ENCODE measurements around the gene CGRRF1.

DNA sequence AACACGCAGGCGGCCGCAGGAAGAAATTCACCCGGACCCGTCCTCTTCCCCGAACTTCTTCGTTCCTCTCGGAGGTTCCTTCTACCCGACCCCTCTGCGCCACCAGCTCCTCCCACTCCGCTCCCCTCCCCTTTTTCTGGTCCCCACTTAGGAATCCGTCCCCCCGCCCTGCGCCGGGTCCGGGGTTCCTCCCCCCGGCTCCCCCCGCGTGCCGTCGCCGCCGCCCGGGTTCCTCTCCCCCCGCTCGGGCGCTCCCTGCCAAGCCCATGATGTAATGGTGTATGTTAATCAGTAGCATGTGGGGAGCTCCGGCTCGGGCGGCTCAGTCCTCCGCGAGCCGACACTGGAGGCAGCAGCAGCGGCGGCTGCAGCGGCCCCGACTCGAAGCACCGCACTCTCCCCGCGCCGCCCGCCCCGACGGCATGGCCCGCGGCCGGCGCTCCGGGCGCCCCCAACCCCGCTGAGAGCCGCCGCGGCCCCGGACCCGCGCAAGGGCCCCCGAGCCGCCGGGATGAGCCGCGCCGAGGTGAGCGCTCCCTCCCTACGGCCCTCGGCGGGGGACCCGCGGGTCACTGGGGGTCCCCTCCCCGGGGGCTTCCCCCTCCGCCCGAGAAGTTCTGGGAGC, 56.2 kb downstream of the CGRRF1 start:
- peak; percentile 50 to 70 for TF ChIP-seq POLR2A (IDR thresholded peaks at IDR 0.05)
- TF ChIP-seq, protein P1, sequence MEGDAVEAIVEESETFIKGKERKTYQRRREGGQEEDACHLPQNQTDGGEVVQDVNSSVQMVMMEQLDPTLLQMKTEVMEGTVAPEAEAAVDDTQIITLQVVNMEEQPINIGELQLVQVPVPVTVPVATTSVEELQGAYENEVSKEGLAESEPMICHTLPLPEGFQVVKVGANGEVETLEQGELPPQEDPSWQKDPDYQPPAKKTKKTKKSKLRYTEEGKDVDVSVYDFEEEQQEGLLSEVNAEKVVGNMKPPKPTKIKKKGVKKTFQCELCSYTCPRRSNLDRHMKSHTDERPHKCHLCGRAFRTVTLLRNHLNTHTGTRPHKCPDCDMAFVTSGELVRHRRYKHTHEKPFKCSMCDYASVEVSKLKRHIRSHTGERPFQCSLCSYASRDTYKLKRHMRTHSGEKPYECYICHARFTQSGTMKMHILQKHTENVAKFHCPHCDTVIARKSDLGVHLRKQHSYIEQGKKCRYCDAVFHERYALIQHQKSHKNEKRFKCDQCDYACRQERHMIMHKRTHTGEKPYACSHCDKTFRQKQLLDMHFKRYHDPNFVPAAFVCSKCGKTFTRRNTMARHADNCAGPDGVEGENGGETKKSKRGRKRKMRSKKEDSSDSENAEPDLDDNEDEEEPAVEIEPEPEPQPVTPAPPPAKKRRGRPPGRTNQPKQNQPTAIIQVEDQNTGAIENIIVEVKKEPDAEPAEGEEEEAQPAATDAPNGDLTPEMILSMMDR (IDR thresholded peaks at IDR 0.05), result no peak
- TF ChIP-seq POLR2AphosphoS5 (IDR thresholded peaks at IDR 0.05), result peak; percentile 96 to 98 (median 98)
